Adrenal gland (tissue), 12 donors: ENCODE data around the gene SCAF1. TPM values are rescaled to one million over a fixed set of nuclear protein-coding genes. Genes with fewer than 3 reads are reported as not detected.

Experiments
- DNase-seq, 7 donors: peaks; one replicate each; pipeline ENCODE4 v3.0.0-alpha.2; 2019 to 2020
- H3K27ac ChIP-seq, 5 donors: fragments of 200-600 bp; sonication (generic) in 4 of 5; 1 replicate in 3 of 5; 2 replicates in 2 of 5; pipeline versions ENCODE4 v1.5.1 to v1.8.0; 2016 to 2020; ENCODE audit warnings: mild to moderate bottlenecking in 1 of 5
- H3K27me3 ChIP-seq: fragments of 200-600 bp; 2 replicates; pipeline ENCODE4 v1.8.0; 2021
- H3K36me3 ChIP-seq, 2 donors: fragments of 200-600 bp; replicated peaks in 1 of 2; 1 replicate in 1 of 2; 2 replicates in 1 of 2; pipeline versions ENCODE4 v1.5.1 to v1.8.0; 2018 to 2022
- H3K4me1 ChIP-seq, 2 donors: fragments of 200-600 bp; replicated peaks in 1 of 2; 1 replicate in 1 of 2; 2 replicates in 1 of 2; pipeline versions ENCODE4 v1.5.1 to v1.8.0; 2018 to 2021
- H3K4me3 ChIP-seq, 4 donors: fragments of 200-600 bp; sonication (generic) in 3 of 4; one replicate each; pipeline ENCODE4 v1.5.1; 2016 to 2018
- H3K9me3 ChIP-seq, 3 donors: fragments of 200-600 bp; sonication (generic) in 1 of 3; replicated peaks in 1 of 3; 1 replicate in 2 of 3; 2 replicates in 1 of 3; pipeline versions ENCODE4 v1.5.1 to v1.8.0; 2016 to 2021
- CTCF ChIP-seq, 6 experiments: fragments of 450-650 bp in 4 of 6; fragments of 200-600 bp in 2 of 6; sonication (generic) in 1 of 6; IDR thresholded peaks; 1 replicate in 5 of 6; 2 replicates in 1 of 6; pipeline versions ENCODE4 v1.5.1 to v1.8.0; 2016 to 2021; ENCODE audit warnings: antibody characterized with exemption in 6 of 6, mild to moderate bottlenecking in 2 of 6, moderate library complexity in 1 of 6
- POLR2A ChIP-seq, 2 donors: fragments of 450-650 bp; IDR thresholded peaks; one replicate each; pipeline ENCODE4 v1.6.1; 2017; ENCODE audit warnings: antibody characterized with exemption in 2 of 2, mild to moderate bottlenecking in 2 of 2, moderate library complexity in 1 of 2
- WGBS, 4 donors: extraction: QIAGEN DNeasy Blood & Tissue Kit in 2 of 4; methylation state at CpG; one replicate each; pipeline versions ENCODE4 v1.1.5 to v1.1.7; 2013 to 2017; 5-methylcytosine and 5-hydroxymethylcytosine counted together
- intact Hi-C, 2 donors: fragments of 100-400 bp; cut with DNase I; formaldehyde crosslinking; loops; one replicate each; pipeline versions ENCODE4 v1.14.1 to v1.15.0; 2022 to 2023
- polyA plus RNA-seq, 3 donors: library from polyadenylated mRNA; stranded (reverse); fragments of 200-250 nt in 2 of 3; fragments of 350-450 nt in 1 of 3; fragmentation: Illumina TruSeq in 1 of 3; extraction: RNeasy Lipid Tissue Mini Kit (QIAGEN cat#74804) in 1 of 3; gene quantifications; one replicate each; pipeline ENCODE4 v1.2.3, GENCODE V29; 2013 to 2014
- total RNA-seq, 9 donors: library from RNA; depleted of rRNA in 4 of 9; stranded (reverse); fragments of >200 nt in 4 of 9; fragments of 120-200 nt in 1 of 9; fragmentation: NEBNext Ultra II Directional in 1 of 9; extraction: Animal tissue kit (Norgen Biotek cat#: 25700) in 1 of 9; gene quantifications; one replicate each; pipeline versions ENCODE4 v1.1.0 to v1.2.4, GENCODE V29; 2013 to 2023
- donor health status: healthy with polysubstance abuse.
- donor health status: Bipolar disorder and iron deficiency.
- donor health status: DM: yes; HTN: yes; CAD: no.
- donor health status: DM: no; HTN: no; CAD: no.
- donor health status: DM: no; HTN: no; CAD: no.
- donor health status: DM: yes; HTN: yes; CAD: no.

The SCAF1 gene
- total and polyA plus RNA-seq, 12 donors = 4.2 to 81.3 (median 39.0) TPM

- Histone ChIP-seq H3K27me3 (no peaks in the 10 kb centered on the region), H3K27ac (no peak overlapping the region), H3K36me3 (no peaks in the 10 kb centered on the region), H3K9me3 (no peaks in the 10 kb centered on the region), H3K4me1 (no peaks in the 10 kb centered on the region), H3K4me3 (no peak overlapping the region)
- intact Hi-C loops = no loop called here
- TF ChIP-seq CTCF (IDR thresholded peaks at IDR 0.05) = no peak
- no peak for TF ChIP-seq POLR2A (IDR thresholded peaks at IDR 0.05)
- DNase-seq = no peak
- 93 to 96% (median 94%) methylated on average over 5 of the region's 5 CpGs for WGBS, 4 donors
Measured at GRCh38 chr19:49699364-49699763, 57.4 kb downstream of the SCAF1 start.

GRCh38 chr19:49700563-49700962, 58.6 kb downstream of the SCAF1 start:
- TF ChIP-seq POLR2A (IDR thresholded peaks at IDR 0.05) (no peak), CTCF (IDR thresholded peaks at IDR 0.05) (no peak)
- 54 to 73% (median 71%) methylated on average over 6 to 11 of the region's 11 CpGs for WGBS, 4 donors
- Histone ChIP-seq H3K4me3 (no peak overlapping the region), H3K27ac (no peak overlapping the region), H3K27me3 (no peaks in the 10 kb centered on the region), H3K9me3 (no peaks in the 10 kb centered on the region), H3K36me3 (no peaks in the 10 kb centered on the region), H3K4me1 (no peaks in the 10 kb centered on the region)
- intact Hi-C loops = no loop called here
- DNase-seq = no peak

GRCh38 chr19:49701271-49701786, 59.3 kb downstream of the SCAF1 start:
- no peaks in the 10 kb centered on the region for H3K4me1 ChIP-seq
- 37 to 72% (median 63%) methylated on average over 20 to 40 of the region's 40 CpGs for WGBS, 4 donors
- DNase-seq = no peak
- no peaks in the 10 kb centered on the region for H3K9me3 ChIP-seq
- no peaks in the 10 kb centered on the region for H3K27me3 ChIP-seq
- H3K4me3 ChIP-seq = no peak overlapping the region
- no peaks in the 10 kb centered on the region for H3K36me3 ChIP-seq
- H3K27ac ChIP-seq = no peak overlapping the region
- intact Hi-C loops = no loop called here
- TF ChIP-seq POLR2A (IDR thresholded peaks at IDR 0.05) (no peak), CTCF (IDR thresholded peaks at IDR 0.05) (no peak)

- Histone ChIP-seq H3K36me3 (no peaks in the 10 kb centered on the region), H3K4me1 (no peaks in the 10 kb centered on the region), H3K27ac (no peak overlapping the region), H3K9me3 (no peaks in the 10 kb centered on the region), H3K4me3 (no peak overlapping the region), H3K27me3 (no peaks in the 10 kb centered on the region)
- WGBS, 4 donors = 84 to 91% (median 87%) methylated on average over 7 to 22 of the region's 22 CpGs
- DNase-seq = no peak
- TF ChIP-seq POLR2A (IDR thresholded peaks at IDR 0.05) (no peak), CTCF (IDR thresholded peaks at IDR 0.05) (no peak)
- intact Hi-C loops = no loop called here
Measured at GRCh38 chr19:49704888-49705642, 63.1 kb downstream of the SCAF1 start.
